Neuron (in vitro differentiated cells): ENCODE results near the gene CGB1.

Source experiments
- H2AFZ ChIP-seq: one replicate; pipeline ENCODE4 v1.6.1; 2013; ENCODE audit warnings: low read depth, mild to moderate bottlenecking, inconsistent platforms, low read length, moderate library complexity
- H3K27me3 ChIP-seq: one replicate; pipeline ENCODE4 v1.6.1; 2013; ENCODE audit warnings: low read length; ENCODE audit not compliant: insufficient read depth
- H3K36me3 ChIP-seq: one replicate; pipeline ENCODE4 v1.6.1; 2013; ENCODE audit warnings: low read length; ENCODE audit not compliant: insufficient read depth
- H3K4me1 ChIP-seq: one replicate; pipeline ENCODE4 v1.6.1; 2013; ENCODE audit warnings: low read length; ENCODE audit not compliant: insufficient read depth
- H3K4me3 ChIP-seq: 2 replicates; pipeline ENCODE4 v1.5.1; 2013; ENCODE audit warnings: mild to moderate bottlenecking, low read length, moderate library complexity
- H3K9me3 ChIP-seq: one replicate; pipeline ENCODE4 v1.6.1; 2013; ENCODE audit warnings: low read length

Gene CGB1

DNA sequence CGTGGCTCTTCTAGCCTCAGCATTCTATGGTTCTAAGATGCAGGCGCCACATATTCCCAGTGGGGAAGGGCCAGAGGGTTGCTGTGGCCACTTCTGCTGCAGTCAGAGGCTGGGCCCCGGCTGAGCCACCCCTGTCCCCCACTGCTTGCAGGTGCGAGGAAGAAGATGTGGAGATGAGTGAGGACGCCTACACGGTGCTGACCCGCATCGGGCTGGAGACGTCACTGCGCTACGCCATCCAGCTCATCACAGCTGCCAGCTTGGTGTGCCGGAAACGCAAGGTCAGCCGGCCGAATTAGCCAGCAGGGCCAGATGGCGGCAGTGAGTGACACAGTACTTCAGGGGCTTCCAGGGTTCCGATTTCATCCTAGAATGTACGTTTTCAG, 21.8 kb downstream of the CGB1 start:
- Histone ChIP-seq H3K4me1 (no peaks in the 10 kb centered on the region), H3K9me3 (peaks cover 16% of the 10 kb centered on the region), H3K4me3 (no peak overlapping the region), H3K27me3 (no peaks in the 10 kb centered on the region), H2AFZ (no peak overlapping the region), H3K36me3 (peaks cover 61% of the 10 kb centered on the region)

- Histone ChIP-seq H3K27me3 (no peaks in the 10 kb centered on the region), H3K9me3 (peaks cover 16% of the 10 kb centered on the region), H2AFZ (no peak overlapping the region), H3K36me3 (peaks cover 65% of the 10 kb centered on the region), H3K4me3 (no peak overlapping the region), H3K4me1 (no peaks in the 10 kb centered on the region)
These were observed 22.4 kb downstream of the CGB1 start for GRCh38 chr19:49014123-49014869.

DNA sequence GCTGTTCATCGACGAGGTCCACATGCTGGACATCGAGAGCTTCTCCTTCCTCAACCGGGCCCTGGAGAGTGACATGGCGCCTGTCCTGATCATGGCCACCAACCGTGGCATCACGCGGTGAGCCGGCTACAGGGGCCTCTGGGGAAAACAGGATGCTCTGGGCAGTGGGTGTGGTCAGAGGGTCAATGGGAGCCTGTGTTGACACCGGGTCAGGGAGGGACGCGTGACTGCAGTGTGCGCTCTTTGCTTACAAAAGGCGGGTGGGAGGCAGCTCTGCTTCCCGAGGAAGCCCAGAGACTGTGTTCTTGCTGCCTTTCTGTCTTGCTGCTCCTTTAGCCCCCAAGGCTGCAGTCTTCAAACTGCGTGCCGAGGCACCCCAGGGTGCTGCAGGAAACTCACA, 25.5 kb downstream of the CGB1 start:
- H3K9me3 ChIP-seq: peaks cover 5% of the 10 kb centered on the region
- no peaks in the 10 kb centered on the region for H3K4me1 ChIP-seq
- H2AFZ ChIP-seq: no peak overlapping the region
- H3K27me3 ChIP-seq: no peaks in the 10 kb centered on the region
- H3K4me3 ChIP-seq: no peak overlapping the region
- peaks cover 69% of the 10 kb centered on the region for H3K36me3 ChIP-seq

DNA sequence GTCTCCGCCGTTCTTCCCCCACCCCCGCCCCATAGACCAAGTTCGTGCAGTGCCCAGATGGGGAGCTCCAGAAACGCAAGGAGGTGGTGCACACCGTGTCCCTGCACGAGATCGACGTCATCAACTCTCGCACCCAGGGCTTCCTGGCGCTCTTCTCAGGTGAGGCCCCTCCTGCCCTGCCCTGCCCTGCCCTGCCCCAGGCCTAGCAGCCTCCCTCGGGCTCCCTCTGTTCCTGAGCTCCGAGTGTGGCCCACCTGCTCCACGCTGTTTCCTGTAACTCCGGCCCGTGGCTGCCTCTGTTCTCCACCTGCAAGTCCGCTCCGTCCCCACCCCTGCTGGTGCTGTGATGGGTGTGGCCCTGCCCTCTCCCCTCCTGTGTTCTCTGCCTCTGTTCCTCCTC, 26.2 kb downstream of the CGB1 start:
- H3K9me3 ChIP-seq: no peaks in the 10 kb centered on the region
- no peaks in the 10 kb centered on the region for H3K4me1 ChIP-seq
- H3K27me3 ChIP-seq: no peaks in the 10 kb centered on the region
- peaks cover 67% of the 10 kb centered on the region for H3K36me3 ChIP-seq
- no peak overlapping the region for H2AFZ ChIP-seq
- H3K4me3 ChIP-seq: no peak overlapping the region

DNA sequence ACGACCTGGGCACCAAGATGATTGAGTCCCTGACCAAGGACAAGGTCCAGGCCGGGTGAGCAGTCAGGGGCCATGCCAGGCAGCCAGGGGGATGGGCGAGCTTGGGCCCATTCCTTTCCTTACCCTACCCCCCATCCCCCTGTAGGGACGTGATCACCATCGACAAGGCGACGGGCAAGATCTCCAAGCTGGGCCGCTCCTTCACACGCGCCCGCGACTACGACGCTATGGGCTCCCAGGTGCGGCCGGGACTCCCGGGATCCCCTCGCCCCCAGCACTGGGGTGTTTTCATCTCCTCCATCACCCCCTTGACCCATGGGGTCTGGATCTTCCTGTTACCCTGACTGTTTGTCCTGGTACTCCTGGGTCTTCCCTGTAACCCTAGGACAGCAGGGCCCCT, 26.9 kb downstream of the CGB1 start:
- H3K4me1 ChIP-seq: no peaks in the 10 kb centered on the region
- no peaks in the 10 kb centered on the region for H3K9me3 ChIP-seq
- no peaks in the 10 kb centered on the region for H3K27me3 ChIP-seq
- no peak overlapping the region for H3K4me3 ChIP-seq
- H2AFZ ChIP-seq: no peak overlapping the region
- H3K36me3 ChIP-seq: peaks cover 67% of the 10 kb centered on the region

- H3K27me3 ChIP-seq: no peaks in the 10 kb centered on the region
- H3K4me3 ChIP-seq: no peak overlapping the region
- no peak overlapping the region for H2AFZ ChIP-seq
- H3K4me1 ChIP-seq: no peaks in the 10 kb centered on the region
- peaks cover 65% of the 10 kb centered on the region for H3K36me3 ChIP-seq
- H3K9me3 ChIP-seq: no peaks in the 10 kb centered on the region
These were observed 29.8 kb downstream of the CGB1 start for GRCh38 chr19:49006905-49007304.

GRCh38 chr19:49004964-49005614, 31.6 kb downstream of the CGB1 start:
- Histone ChIP-seq H2AFZ (no peak overlapping the region), H3K9me3 (no peaks in the 10 kb centered on the region), H3K4me1 (no peaks in the 10 kb centered on the region), H3K4me3 (no peak overlapping the region), H3K27me3 (no peaks in the 10 kb centered on the region), H3K36me3 (peaks cover 51% of the 10 kb centered on the region)

- no peak overlapping the region for H2AFZ ChIP-seq
- no peak overlapping the region for H3K4me3 ChIP-seq
- no peaks in the 10 kb centered on the region for H3K9me3 ChIP-seq
- H3K4me1 ChIP-seq: no peaks in the 10 kb centered on the region
- H3K36me3 ChIP-seq: peaks cover 44% of the 10 kb centered on the region
- H3K27me3 ChIP-seq: no peaks in the 10 kb centered on the region
These were observed 32.6 kb downstream of the CGB1 start for GRCh38 chr19:49004133-49004532.

DNA sequence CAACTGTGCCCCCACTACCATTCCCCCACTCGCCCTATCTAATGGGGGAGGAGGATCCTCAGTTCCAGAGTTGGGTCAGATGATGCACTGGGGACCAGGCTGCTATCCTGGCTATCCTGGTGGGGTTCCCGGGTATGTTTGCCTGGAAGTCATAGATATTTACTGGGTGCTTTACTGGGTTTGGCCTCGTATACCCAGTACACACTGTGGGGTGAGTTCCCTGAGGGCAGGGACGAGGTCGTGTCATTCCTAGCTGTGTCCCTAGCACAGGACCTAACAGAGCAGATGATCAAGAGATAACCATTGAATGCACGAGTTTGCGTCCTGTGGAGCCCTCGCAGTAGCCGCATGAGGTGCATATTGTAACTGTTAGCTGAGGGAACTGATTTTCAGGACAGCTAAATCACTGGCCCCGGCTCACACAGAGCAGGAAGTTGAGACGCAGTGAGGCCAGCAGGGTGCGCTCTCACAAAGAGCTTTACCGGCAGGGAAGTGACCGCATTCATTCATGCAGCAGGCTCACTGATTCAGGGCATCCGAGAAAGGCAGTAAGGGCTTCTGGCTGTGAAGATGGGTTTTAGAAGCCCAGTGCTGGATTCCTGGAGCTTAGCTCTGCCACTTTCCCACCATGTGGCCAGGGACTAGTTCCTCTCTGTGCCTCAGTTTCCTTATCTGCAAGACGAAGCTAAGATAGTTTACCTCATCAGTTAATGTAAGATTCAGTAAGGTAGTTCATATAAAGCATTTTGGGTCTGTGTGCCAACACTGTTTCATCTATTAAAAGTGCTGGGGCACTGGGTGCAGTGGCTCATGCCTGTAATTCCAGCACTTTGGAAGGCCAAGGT, 37.0 kb downstream of the CGB1 start:
- H3K9me3 ChIP-seq: no peaks in the 10 kb centered on the region
- H3K4me3 ChIP-seq: no peak overlapping the region
- H3K4me1 ChIP-seq: peaks cover 4% of the 10 kb centered on the region
- H3K27me3 ChIP-seq: no peaks in the 10 kb centered on the region
- H3K36me3 ChIP-seq: peaks cover 20% of the 10 kb centered on the region
- H2AFZ ChIP-seq: no peak overlapping the region

DNA sequence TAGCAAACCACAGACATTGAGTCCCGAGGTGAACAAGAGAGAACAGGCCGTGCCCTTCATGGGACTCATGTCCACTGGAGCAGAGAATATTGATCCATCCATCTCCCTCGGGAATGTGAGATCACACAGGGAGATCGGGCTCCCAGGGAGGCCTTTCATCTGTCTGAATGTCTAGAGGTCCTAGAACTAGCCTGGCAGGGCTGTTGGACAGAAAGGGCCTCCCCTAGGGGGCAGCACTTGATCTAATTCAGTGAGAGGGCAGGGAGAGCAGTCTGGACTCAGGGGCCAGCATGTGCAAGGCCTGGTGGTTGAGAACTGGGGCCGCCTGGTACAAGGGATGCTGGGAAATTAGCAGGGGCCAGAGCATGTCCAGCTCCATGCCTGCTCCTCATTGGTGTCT, 38.7 kb downstream of the CGB1 start:
- no peaks in the 10 kb centered on the region for H3K27me3 ChIP-seq
- no peak overlapping the region for H2AFZ ChIP-seq
- no peaks in the 10 kb centered on the region for H3K9me3 ChIP-seq
- peaks cover 5% of the 10 kb centered on the region for H3K36me3 ChIP-seq
- no peak overlapping the region for H3K4me3 ChIP-seq
- peaks cover 10% of the 10 kb centered on the region for H3K4me1 ChIP-seq

DNA sequence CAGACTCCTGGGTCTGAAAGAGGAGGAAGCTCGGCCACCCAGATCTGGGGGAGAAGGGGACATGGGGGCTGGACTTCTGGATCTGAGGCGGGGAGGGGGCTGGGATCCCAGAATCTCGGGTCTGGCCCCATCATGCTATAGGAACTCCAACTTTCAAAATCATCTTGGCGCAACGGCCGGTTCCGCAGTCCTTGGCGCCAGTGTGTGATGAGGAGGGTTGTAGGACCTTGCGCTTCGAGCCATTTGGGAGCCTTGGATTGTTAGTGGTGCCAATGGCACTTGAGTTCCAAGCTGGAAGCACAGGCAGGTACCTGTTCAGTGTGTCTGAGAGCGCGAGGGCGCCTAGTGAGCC, 42.7 kb downstream of the CGB1 start:
- peak overlapping the region; percentile 74 for H3K4me3 ChIP-seq
- H3K27me3 ChIP-seq: no peaks in the 10 kb centered on the region
- no peaks in the 10 kb centered on the region for H3K9me3 ChIP-seq
- no peaks in the 10 kb centered on the region for H3K36me3 ChIP-seq
- H3K4me1 ChIP-seq: peaks cover 17% of the 10 kb centered on the region
- H2AFZ ChIP-seq: no peak overlapping the region

DNA sequence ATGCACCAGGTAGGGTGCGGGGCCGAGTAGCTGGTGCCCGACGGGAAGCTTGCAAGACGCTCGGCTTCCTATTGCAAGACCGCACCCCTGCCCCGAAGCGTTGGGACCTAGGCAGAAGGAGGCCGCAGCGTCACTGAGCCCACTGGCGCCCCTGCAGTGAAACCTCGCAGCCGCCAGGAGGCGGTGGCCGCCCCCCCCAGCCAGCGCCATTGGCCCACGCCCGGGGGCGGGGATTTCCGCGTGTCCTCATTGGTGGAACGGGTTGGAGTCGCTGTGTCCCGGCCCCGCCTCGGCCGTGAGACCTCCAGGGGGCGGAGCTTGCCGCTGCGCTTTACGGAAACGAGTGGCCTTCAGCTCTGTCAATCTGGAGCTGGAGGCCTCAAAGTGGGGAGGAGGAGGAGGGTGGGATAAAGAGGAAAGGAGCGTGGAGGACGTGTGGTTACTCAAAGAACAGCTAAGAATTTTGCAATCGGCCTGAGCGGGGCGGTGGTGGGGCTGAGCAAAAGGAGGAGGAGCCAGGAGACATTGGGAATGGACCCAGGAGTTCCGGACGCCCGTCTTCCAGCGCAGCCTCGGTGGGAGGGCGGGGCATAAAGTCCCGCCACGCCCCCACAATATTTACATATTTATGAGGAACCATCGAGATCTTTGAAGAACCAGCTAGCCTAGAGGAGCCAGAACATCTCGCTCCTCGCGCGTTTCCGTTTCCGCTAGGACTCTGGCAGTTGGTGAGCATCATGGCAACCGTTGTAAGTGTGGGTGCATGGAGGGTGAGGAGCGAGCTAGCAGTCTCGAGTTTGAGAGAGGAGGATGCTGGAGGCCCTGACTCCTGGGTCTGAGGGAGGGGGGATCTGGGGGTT, 43.3 kb downstream of the CGB1 start, which contains the start of the genes GYS1 and RUVBL2:
GYS1 (minus strand) TSS at position 135 of the 860 bp plus-strand sequence. CDS start 197 bp downstream, outside the sequence.
RUVBL2 (plus strand) TSS at position 713 of the 860 bp plus-strand sequence; CDS start at position 738, 25 bp downstream.
- no peaks in the 10 kb centered on the region for H3K27me3 ChIP-seq
- H2AFZ ChIP-seq: peak within 1 kb of the TSS; percentile 7
- H3K4me3 ChIP-seq: peak within 1 kb of the TSS; percentile 74
- no peaks in the 10 kb centered on the region for H3K9me3 ChIP-seq
- peaks cover 5% of the 10 kb centered on the region for H3K36me3 ChIP-seq
- H3K4me1 ChIP-seq: peaks cover 17% of the 10 kb centered on the region
